Mucosa of gallbladder (tissue), 1 donor: ENCODE results near the gene ARHGEF28. TPM values are rescaled to one million over a fixed set of nuclear protein-coding genes. Genes with fewer than 3 reads are reported as not detected.

ENCODE experiments used
- total RNA-seq: library from RNA; stranded (reverse); gene quantifications from one replicate; pipeline ENCODE4 v1.2.1, GENCODE V29; 2021
- donor health status: DM: no; HTN: no; CAD: no.

ARHGEF28 gene
- total RNA-seq, 1 donor from 2014 or later = 29.9 TPM

Other genes with a start within 250 kb of the ARHGEF28 start
- 2.6 TPM for gene FOXD1, start 177.4 kb upstream of the ARHGEF28 start, total RNA-seq
- gene BTF3, start 127.8 kb upstream of the ARHGEF28 start, total RNA-seq = 421 TPM
- 33.1 TPM for gene ANKRA2, start 60.6 kb upstream of the ARHGEF28 start, total RNA-seq
- gene UTP15, start 60.5 kb upstream of the ARHGEF28 start, total RNA-seq = 9.6 TPM